NCI-H2196 (cell line): ENCODE measurements around the gene KRT25.

ENCODE experiments used
- DNase-seq: peaks from one replicate; lab custom pipeline; 2025; ENCODE audit not compliant: unreplicated experiment; lab: John Stamatoyannopoulos, UW

KRT25 gene, protein sequence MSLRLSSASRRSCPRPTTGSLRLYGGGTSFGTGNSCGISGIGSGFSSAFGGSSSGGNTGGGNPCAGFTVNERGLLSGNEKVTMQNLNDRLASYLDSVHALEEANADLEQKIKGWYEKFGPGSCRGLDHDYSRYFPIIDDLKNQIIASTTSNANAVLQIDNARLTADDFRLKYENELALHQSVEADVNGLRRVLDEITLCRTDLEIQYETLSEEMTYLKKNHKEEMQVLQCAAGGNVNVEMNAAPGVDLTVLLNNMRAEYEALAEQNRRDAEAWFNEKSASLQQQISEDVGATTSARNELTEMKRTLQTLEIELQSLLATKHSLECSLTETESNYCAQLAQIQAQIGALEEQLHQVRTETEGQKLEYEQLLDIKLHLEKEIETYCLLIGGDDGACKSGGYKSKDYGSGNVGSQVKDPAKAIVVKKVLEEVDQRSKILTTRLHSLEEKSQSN

DNA sequence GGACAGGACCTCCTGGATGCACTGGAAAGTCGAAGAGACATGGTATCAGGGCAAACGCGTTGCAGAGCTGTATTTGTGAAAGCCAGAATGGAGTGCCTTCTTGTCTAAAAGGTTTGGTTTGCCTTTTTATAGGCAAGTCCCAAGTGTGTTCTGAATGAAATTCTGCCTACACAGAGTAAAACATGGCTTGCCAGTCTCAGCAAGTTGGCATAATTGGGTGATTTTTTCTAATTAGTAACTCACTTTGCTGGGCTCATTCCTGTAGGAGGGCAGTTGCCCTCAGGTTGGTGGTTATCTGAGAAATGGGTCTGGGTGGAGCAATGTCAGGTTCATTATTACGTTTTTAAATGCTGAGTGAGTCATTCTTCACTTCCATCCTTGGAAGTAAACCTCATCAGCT is at the start of gene KRT25:
Gene KRT25 (minus strand): TSS at position 101 of the 400 bp plus-strand sequence. CDS start 60 bp downstream, at position 41.
- no peak for DNase-seq

- peak; percentile 65 for DNase-seq
These were observed 48.5 kb upstream of the KRT25 start for GRCh38 chr17:40803617-40804082.

DNA sequence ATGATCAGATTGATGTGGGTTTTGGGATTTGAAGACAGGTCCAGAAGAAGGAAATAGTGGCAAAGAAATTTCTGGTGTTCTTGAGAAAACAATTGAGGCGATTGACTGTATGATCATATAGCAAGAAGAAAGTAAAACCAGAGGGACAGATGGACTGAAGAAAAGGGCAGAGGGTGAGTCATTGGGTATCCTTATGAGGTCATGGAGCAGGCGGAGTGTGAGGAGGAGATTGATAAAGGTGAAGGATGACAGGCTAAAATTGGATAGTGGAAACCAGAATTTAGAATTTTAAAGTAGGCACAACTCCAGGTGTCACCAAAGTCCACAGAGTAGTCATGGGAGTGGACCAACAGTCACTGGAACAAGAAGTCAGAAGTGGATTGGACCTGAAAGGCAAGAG is 46.0 kb upstream of the KRT25 start:
- DNase-seq = no peak

DNA sequence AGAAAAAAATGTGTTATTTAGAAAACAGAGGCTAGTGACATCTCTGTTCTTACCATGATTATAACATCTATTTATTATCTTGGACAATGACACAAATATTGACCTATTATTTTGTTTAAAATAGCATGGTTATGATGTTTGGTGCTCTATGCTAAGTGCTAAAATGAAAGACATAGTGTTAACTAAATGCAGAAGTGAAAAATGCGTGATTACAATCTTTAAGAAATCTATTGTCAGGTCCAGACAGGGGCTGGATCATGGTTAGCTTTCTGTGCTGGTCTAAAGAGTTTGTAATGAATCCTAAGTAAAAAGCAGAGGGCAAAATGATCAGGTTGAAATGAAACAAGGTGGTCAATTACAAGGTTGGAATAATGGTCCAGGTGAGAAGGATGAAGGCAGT is 45.2 kb upstream of the KRT25 start:
- DNase-seq = no peak

GRCh38 chr17:40799859-40800258 is 44.7 kb upstream of the KRT25 start, which contains the start of gene KRT28:
KRT28 (minus strand) TSS chr17:40799959; CDS start chr17:40799893, 66 bp downstream.
- no peak for DNase-seq

- DNase-seq = no peak
These were observed 41.7 kb upstream of the KRT25 start for GRCh38 chr17:40796846-40797245.

GRCh38 chr17:40795019-40795667 is 40.0 kb upstream of the KRT25 start:
- DNase-seq = no peak

- DNase-seq = no peak
These were observed 39.3 kb upstream of the KRT25 start for GRCh38 chr17:40794466-40794865.

DNA sequence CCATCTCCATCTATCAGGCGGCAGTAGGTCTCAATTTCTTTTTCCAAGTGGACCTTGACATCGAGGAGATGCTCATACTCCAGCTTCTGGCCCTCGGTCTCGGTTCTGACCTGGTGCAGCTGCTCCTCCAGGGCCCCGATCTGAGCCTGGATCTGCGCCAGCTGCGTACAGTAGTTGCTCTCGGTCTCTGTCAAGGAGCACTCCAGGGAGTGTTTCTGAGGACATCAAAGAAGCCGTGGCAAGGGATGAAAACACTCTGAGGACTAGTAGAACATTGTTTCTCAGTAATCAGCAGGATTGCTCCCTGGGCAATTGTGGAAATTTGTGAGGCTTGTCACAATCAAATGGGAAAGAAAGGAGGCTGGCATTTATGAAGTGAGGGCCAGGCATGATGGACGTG is 38.7 kb upstream of the KRT25 start:
- no peak for DNase-seq

- no peak for DNase-seq
These were observed 36.8 kb upstream of the KRT25 start for GRCh38 chr17:40791787-40792436.

DNA sequence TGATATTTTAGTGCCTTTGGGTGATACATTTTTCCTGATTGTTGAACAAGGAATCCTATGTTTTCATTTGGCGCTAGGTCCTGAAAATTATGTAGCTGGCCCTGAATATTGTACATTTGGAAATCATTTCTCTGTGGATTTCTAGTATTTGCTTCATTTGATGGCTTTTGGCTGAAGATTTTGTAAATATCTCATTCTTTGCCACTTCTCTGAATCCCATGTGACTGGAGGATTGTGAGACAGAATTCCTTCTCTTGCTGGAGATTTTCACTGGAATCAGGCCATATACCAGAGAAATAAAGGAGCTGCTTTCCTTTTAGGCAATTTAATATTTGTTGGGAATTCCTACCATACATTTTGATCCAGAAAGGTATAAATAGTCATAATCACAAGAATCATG is 36.0 kb upstream of the KRT25 start:
- DNase-seq = no peak

GRCh38 chr17:40782450-40782849 is 27.3 kb upstream of the KRT25 start, which contains the start of gene KRT27:
KRT27 (minus strand) TSS chr17:40782550; CDS start chr17:40782493, 57 bp downstream.
- DNase-seq = no peak

DNA sequence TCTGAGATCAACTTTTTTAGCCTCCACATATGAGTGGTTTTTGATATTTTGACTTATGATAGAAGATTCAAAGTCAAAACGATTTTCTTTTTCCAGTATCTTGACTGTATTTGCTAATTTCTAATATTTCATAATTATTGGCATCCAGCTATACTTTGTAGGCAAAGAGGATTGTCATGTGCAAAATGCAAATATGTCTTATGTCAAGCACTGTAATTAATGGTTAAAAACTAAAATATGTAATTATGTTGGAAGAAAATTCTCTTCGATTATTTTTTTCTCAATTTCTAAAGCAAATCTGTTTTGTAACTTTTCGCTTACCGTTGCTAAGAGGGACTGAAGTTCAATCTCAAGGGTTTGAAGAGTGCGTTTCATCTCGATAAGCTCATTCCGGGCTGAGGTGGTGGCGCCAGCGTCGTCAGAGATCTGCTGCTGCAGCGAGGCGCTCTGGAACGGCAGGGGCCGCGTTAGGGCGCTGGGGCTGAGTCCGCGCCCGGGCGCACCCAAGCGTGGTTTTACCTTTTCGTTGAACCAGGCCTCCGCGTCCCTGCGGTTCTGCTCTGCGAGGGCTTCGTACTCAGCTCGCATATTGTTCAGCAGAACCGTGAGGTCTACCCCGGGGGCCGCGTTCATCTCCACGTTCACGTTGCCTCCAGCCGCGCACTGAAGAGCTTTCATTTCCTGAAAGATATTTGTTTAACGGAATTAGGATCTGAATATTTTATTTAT is 24.2 kb upstream of the KRT25 start:
- DNase-seq = no peak

DNA sequence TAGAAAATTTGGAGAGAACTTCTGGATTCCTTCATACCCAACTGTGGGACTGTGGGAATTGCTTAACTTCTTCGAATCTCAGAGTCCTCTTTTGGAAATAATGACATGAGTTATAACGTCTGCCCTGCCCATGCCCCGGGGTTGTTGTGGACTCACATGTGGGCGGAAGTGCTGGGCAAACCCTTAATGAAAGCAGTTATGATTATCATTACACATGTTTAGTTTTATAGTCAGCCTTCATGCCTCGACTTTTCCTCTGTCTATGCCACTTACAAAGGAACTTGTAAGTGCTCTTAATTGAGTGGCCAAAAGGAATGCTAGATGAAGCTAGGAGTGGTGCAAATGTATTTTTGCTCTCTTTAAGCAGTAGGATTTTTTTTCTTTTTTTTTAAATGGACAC is 23.3 kb upstream of the KRT25 start:
- no peak for DNase-seq

- no peak for DNase-seq
These were observed 22.8 kb upstream of the KRT25 start for GRCh38 chr17:40777971-40778370.

GRCh38 chr17:40777459-40777858 is 22.3 kb upstream of the KRT25 start:
- no peak for DNase-seq

DNA sequence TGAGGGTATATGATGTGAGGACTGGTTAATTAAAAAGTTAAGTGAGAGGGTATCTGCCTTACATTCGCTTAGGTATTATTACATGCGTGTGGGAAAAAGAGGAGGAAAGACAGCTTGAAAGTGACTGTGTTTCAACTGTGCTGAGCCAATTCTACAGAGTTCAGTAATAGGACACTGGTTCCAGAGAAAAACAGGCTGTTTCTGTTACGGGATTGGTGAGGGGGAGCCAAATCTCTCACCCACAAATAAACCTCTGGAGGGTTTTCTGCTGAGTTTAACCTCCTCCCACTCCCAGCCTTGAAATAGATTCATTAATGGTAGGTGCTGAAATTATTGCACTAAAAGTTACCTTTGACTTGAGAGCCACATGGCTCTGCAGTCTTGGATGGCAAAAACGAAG is 20.8 kb upstream of the KRT25 start:
- DNase-seq = no peak

- DNase-seq = no peak
These were observed 17.0 kb upstream of the KRT25 start, which contains the start of gene KRT26 for GRCh38 chr17:40772101-40772500. KRT26 (minus strand) TSS chr17:40772201; CDS start chr17:40772113, 88 bp downstream.

DNA sequence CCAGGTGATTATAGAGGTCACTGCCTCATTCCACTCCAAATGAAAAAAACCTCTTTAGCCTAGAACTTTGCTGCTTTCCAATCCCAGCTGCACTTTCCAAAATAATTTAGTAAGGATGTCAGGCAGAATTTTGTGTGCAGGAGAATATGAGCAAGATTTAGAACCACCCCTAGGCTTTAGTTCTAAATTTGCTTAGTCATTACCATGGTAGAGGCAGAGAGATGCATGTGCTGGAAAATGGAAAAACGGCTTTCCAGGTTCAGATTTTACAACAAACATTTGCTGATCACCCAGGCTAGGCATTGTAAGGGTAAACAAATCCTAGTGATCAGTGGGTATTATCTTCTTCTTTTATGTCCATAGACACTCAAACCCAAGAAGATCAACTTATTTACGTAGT is 10.5 kb upstream of the KRT25 start:
- no peak for DNase-seq

DNA sequence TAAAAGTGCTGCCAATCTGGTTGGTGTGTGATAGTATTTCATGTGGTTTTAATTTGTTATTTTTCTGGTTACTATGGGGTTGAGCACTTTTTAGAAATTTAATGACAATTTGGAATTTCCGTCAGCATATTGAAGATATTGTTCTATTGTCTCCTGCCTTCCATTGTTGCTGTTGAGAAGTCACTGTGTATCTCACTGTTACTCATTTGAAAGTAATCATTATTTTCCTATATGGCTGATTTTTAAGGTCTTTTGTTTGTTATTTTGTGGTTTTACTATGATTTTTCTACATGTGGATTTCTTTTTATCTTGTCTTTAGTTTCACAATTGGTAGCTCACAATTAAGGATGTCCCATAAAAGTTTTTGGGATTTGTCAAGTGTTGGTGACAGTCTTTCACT is 8.6 kb upstream of the KRT25 start:
- DNase-seq = no peak
